Ovary (tissue), 3 donors: Measurements from ENCODE around the gene FNDC8.

Experiments used
- EP300 ChIP-seq: sonication (generic); formaldehyde crosslinking; IDR thresholded peaks from one replicate; pipeline ENCODE4 v1.6.1; 2017; ENCODE audit warnings: antibody characterized with exemption
- POLR2A ChIP-seq: fragments of 450-650 bp; IDR thresholded peaks from one replicate; pipeline ENCODE4 v1.6.1; 2017; ENCODE audit warnings: antibody characterized with exemption, mild to moderate bottlenecking, moderate library complexity
- TF ChIP-seq, protein P1 (sequence below), 3 donors: fragments of 450-650 bp in 2 of 3; fragments of 200-600 bp in 1 of 3; IDR thresholded peaks; one replicate each; pipeline versions ENCODE4 v1.5.1 to v1.8.0; 2016 to 2022; ENCODE audit warnings: antibody characterized with exemption in 3 of 3, mild to moderate bottlenecking in 1 of 3
- donor health status: DM: no; HTN: no; CAD: no.

- TF ChIP-seq, protein P1, sequence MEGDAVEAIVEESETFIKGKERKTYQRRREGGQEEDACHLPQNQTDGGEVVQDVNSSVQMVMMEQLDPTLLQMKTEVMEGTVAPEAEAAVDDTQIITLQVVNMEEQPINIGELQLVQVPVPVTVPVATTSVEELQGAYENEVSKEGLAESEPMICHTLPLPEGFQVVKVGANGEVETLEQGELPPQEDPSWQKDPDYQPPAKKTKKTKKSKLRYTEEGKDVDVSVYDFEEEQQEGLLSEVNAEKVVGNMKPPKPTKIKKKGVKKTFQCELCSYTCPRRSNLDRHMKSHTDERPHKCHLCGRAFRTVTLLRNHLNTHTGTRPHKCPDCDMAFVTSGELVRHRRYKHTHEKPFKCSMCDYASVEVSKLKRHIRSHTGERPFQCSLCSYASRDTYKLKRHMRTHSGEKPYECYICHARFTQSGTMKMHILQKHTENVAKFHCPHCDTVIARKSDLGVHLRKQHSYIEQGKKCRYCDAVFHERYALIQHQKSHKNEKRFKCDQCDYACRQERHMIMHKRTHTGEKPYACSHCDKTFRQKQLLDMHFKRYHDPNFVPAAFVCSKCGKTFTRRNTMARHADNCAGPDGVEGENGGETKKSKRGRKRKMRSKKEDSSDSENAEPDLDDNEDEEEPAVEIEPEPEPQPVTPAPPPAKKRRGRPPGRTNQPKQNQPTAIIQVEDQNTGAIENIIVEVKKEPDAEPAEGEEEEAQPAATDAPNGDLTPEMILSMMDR (IDR thresholded peaks at IDR 0.05), result no peak
- TF ChIP-seq POLR2A, result no peak
- TF ChIP-seq EP300, result no peak
These were observed 53.5 kb downstream of the FNDC8 start for GRCh38 chr17:35174835-35175334.
